SW 1271 (cell line): ENCODE data around the gene CCDC12.
"Not testable (repeated sequence)": the region's sequence is repeated elsewhere in the genome, so short reads cannot be mapped to it uniquely, and the experiment has no call there.

Source experiments
- DNase-seq, 2 experiments: peaks; one replicate each; lab custom pipeline; 2025; lab: John Stamatoyannopoulos, UW

Gene CCDC12

DNA sequence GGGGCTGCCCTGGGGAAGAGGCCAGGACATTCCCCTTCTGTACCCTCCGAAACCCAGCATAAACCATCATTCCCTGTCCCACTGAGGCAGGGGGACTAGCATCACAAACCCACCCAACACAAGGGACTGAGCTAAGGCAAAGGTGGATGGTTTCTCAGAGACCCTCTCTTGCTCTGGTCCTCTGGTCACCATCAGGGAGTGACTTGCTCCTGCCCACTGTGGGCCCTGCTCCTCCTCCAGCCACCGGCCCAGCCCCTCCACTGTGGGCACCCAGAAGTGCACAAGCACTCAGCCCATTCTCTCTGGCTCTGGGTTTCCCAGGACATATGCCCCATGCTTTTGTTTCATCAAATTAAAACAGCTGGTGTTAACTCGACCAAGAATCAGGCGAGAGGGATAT lies 54.1 kb downstream of the CCDC12 start:
- no peak for DNase-seq

DNA sequence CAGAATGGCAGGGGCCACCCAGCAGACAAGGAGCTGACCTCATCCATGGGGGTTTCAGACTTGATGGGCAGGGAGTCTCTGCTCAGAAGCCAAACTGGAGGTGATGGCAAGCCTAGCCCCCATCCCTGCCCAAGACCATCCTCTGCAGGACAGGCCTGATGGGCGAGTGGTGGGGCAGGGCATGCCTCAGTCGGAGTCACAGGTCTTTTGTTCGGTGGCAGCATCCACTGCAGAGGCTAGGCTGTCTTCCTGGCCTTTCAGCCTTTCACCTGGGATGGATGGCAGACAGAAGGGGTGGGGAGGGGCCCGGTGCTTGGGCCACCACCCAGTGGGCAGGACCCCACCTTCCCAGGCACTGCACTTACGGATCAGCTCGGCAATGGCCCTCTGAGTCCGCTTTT lies 54.7 kb downstream of the CCDC12 start:
- no peak for DNase-seq

DNA sequence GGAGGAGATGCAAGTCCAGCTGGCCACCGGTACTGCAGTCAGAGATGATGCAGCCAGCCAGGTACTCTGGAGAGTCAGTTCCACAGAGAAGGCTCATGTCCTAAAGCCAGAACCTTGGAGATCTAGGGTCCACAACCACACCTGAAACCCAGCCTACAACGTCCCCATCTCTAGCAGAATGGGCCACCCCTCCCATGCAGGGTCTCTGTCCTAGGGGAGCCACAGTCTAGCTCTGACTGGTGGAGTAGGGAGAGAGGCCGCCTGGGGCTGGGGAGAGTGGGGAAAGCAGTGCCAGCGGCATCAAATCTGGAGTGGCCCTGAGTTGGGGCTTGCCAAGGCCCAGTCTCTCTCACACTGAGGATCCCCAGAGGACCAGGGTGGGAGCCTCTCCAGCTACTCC lies 55.5 kb downstream of the CCDC12 start:
- no peak for DNase-seq

DNA sequence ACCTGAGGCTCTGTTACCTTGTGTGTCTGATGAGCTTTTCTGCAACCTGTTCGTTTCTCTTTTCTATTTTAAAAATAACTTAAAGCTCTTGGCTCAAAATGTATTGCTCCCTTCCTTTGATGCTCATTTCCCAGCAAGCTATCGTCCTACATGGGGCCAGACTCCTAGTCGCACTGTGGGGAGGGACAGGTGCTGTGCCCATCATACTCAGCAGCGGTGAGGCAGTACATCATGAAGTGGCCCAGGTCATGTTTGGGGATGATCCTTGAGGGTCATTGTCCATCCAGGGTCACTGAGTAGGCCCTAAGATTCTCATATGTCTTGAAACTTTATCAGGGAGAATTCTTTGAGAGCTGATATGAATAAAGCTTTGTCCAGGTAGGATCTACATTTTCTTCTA lies 57.9 kb downstream of the CCDC12 start:
- DNase-seq: no peak

DNA sequence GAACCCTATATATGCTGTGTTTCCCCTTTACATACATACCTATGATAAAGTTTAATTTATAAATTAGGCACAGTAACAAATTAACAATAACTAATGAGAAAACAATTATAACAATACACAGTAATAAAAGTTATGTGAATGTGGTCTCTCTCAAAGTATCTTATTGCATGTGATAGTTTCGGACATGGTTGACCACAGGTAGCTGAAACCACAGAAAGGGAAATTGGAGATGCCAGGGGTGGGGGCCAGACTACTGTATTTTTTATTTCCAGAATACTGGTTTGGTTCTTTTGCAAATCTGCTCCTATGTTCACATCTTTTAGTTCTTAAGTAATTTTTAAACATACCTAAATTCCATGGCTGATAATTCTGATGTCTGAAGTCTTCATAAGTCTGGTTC lies 58.3 kb downstream of the CCDC12 start:
- DNase-seq: no peak

DNA sequence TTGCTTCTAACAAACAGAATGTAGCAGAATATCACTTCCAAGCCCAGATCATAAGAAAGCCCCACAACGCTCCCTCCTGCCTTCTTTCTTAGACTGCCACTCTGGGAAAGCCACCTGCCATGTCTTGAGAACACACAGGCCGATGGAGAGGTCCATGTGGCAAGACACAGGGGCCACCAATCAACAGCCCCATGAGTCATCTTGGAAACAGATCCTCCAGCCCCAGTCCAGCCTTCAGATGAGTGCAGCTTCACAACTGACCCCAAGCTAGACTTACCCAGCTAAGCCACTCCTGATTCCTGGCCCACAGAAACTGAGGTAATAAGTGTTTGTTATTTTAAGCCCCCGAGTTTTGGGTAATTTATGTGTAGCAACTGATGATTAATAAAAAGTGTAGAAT lies 59.3 kb downstream of the CCDC12 start:
- no peak for DNase-seq

DNA sequence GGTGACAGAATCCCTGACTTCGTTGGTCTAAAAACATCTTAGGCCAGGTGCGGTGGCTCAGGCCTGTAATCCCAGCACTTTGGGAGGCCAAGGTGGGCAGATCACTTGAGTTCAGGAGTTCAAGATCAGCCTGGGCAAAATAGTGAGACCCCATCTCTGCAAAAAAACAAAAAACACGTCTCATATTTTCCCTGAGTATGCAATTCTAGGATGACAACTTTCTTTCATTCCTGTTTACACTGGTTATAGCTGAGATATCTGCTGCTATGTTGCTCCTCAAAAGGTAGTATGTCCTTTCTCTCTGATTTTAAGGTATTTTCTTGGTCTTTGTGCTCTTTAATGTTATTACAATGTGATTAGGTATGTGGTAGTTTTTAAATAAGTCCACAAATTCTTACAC lies 59.7 kb downstream of the CCDC12 start:
- no peak for DNase-seq

DNA sequence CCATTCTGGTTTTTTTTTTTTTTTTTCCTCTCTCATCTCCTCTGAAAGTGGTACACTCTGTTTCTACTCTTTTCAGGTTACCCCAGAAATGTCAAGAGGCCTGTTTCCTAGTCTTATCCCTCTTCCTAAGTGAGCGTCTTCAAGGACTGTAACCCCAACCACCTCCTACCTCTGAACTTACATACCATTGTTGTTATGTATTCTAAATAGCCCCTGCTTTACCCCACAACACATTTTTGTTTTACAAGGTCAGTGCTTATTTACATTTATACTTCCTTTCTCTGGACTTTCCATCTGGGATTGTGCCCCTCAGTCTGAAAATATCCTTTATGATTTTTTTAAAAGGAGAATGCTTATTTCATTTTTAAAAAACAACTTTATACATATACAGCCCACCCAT lies 60.3 kb downstream of the CCDC12 start:
- DNase-seq: no peak

DNA sequence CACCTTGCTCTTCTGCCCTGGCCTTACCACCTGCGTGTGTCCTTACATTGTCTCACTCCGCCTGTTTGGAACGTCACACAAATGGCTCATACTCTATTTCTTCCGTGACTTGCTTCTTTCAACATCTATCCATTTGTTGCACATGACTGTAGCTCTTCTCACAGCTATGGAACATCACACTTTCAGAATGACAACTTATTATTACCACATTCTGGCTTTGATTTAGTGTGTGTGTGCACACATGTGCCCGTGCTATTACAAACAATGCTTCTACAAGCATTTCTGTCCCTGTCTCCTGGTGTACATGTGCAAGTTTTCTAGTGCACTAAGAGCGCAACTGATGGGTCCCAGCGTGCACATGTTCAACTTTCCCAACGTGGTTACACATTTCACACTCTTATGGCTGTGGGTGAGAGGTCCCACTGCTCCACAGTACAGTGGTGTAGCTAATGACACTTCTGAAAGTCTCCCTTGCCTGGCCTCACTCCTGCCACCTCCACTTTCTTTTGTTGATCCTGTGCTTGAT lies 61.2 kb downstream of the CCDC12 start:
- no peak for DNase-seq

DNA sequence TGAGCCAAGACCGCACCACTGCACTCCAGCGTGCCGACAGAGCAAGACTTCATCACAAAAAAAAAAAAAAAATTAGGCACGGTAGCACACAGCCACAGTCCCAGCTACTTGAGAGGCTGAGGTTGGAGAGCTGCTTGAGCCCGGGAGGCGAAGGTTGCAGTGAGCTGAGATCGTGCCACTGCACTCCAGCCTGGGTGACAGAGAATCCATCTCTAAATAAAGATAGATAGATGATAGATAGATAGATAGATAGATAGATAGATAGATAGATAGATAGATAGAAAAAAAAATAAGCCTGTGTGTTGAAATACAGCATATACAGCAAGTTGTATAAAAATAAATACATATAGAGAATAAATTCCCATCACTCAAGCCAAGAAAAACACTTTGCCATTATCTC lies 61.7 kb downstream of the CCDC12 start:
- no peak for DNase-seq

DNA sequence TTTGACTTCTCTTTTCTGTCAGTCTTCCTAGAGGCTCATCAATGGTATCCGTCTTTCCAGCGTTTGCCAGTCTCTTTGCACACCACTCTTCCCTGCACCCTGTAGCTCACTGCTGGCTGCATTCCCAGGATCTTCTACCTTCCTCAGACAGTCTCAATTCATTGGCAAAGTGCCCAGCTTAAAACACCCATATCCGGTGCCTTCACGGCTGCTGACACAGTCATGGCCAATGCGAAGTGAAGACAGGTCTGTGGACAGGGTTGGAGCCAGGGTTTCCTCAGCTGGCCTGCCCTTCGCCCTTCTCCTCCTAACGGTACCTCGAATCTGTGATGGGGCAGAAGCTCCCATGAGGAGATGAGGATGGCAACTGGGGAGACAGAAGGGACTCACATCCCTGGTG lies 62.9 kb downstream of the CCDC12 start:
- DNase-seq: no peak

DNA sequence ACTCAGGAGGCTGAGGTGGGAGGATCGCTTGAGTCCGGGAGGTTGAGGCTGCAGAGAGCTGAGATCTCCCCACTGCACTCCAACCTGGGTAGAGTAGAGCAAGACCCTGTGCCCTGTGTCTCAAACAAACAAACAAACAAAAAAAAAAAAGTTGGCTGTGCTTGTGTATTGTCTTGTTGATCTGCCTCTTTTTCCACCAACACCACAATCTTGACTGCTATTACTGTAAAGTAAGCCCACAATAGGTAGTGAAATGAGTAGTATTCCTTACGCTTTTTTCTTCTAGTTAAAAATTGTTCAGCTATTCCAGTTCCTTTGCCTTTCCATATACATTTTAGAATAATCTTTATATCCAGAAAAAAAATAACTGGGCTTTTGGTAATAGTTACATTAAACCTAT lies 63.6 kb downstream of the CCDC12 start:
- DNase-seq: no peak

DNA sequence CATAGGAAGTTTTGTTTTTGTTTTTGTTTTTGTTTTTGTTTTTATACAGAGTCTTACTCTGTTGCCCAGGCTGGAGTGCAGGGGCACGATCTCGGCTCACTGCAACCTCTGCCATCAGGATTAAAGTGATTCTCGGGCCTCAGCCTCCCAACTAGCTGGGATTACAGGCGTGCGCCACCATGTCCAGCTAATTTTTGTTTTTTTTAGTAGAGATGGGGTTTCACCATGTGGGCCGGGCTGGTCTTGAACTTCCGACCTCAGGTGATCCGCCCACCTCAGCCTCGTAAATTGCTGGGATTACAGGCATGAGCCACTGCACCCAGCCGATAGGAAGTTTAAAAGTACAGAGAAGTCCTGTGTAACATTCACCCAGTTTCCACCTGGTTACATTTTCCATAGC lies 65.6 kb downstream of the CCDC12 start:
- not testable (repeated sequence) for DNase-seq

DNA sequence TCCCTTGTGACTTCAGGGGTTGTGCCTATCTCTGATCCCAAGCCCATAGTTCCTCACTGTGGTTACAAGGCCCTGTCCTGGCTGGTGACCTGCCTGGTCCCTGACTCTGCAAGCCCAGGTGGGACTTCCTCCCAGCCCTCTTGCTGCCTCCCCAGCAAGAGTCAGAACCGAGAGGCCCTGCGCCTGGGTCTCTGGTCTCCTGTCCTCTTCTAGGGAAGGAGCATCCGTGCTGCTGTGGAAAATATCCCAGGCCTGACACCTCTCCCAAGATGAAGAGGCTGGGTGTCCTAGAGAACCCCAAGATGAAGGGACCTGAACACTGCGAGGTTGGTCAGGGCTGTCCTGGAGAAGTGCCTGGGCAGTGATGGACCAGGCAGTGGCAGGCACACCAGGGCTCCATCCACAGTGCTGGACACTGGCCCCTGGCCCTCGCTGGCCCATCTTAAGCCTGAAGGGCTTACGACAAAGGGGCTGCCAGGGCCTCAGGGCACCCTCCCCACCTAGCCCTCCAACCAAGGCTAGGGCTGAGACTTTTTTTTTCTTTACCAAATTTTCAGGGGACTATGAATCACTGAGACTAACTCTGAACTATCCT lies 66.3 kb downstream of the CCDC12 start:
- DNase-seq: no peak

DNA sequence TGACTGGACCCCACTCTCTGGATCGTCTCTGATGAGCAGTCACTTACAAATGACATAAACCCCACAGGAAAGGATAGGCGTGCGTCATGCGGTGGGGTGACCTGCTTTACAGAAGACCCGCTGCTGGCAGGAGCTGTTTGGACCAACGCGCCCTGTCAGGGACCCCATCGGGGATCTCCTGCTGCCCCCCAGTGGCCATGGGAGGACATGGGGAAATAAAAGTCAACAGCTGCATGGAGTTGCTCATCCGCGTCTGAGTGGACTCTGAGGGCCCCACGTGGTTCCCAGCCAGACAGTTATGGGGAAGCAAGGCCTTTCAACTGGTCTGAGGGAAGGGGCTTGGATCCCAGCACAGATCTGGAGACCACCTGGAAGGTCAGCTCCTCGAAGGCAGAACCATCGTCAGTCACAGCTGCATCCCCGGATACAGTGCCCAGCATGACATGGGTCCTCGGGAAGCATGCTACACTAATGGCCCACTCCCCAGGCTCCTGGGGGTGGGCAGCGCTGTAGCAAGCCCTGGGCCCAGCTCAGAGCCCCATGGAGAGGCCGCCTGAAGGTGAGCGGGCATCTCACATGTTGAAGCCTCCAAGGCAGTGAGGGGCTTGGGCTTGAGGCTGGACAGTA lies 66.9 kb downstream of the CCDC12 start:
- DNase-seq: peak; percentile 25 to 50

DNA sequence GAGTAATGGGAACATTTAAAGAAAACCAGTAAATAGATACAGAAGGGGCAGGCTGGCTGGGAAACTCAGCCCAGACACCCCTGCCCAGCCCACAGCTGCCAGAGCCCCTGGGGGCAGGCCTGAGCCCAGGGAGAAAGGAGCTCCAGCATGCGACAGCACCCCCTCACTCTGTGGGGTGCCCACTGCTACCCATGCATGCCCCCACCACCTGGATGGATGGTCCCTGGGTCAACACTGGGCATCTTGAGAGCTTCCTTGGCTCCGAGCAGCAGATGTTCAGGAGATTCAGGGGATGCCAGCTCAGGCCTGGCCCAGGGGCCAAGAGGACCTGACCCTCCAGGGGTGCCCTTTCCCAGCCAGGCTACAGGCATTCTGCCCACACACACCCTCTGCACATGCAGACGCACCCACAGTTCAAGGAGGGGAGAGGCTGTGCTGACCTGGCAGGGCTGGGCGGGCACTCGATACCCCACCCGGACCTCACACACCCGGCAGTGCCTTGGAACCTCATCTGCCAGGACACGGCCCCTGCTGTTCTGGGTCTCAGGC lies 67.5 kb downstream of the CCDC12 start:
- DNase-seq: no peak

DNA sequence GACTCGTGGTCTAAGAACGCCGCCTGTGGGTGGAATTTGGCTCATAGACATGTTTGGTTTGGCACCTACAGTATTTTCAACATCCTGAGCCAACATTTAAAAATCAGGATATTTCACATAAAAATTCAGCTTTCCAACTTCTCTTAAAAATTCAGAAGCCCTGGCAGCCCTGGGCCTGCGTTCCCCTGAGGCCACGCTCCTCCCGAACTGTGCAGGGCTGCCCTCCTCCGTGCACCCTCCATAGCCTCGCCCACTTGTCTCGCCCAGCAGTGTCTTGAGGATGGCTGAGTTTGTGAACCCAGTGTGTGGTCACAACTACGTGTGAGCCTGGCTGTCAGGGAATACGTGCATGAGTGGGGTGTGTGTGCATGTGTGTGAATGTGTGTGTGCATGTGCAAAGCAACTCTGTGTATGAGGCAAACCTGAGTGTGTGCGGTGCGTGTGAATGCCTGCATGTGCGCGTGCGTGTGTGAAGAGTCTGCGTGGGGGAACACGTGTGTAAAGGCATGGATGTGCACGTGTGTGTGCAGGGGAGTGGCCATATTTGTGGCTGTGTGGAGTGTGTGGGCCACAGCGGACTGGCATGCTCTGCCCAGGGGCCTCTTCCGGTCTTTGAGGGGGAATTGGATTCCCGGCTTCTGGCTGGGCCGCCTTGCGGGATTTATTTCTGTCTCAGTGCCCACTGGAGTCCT lies 68.1 kb downstream of the CCDC12 start:
- DNase-seq: no peak

DNA sequence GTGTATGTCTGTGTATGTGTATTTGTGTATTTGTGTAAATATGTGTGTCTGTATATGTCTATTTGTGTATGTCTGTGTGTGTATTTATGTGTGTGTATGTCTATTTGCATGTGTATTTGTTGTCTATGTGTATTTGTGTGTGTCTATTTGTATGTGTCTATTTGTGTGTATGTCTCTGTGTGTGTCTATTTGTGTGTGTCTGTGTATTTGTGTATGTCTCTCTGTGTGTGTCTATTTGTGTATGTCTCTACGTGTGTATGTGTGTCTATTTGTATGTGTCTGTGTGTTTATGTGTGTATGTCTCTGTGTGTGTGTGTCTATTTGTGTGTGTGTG lies 68.6 kb downstream of the CCDC12 start:
- DNase-seq: no peak

DNA sequence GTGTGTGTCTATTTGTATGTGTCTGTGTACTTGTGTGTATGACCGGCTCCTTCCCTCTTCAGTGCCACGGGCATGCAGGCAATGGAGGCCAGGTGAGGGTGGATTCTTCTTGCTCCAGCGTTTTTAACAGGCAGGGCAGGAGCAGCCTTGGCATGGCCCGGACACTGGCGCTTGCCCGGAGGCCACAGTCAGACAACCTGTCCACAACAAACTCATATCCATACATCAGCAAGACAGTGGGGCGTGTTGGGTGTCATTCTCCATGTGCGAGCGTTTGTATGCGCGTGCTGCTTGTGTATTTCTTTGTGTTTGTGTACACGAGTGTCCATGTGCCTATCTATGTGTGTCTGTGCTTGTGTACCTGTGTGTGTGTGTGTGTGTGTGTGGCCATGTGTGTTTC lies 69.3 kb downstream of the CCDC12 start:
- DNase-seq: no peak

DNA sequence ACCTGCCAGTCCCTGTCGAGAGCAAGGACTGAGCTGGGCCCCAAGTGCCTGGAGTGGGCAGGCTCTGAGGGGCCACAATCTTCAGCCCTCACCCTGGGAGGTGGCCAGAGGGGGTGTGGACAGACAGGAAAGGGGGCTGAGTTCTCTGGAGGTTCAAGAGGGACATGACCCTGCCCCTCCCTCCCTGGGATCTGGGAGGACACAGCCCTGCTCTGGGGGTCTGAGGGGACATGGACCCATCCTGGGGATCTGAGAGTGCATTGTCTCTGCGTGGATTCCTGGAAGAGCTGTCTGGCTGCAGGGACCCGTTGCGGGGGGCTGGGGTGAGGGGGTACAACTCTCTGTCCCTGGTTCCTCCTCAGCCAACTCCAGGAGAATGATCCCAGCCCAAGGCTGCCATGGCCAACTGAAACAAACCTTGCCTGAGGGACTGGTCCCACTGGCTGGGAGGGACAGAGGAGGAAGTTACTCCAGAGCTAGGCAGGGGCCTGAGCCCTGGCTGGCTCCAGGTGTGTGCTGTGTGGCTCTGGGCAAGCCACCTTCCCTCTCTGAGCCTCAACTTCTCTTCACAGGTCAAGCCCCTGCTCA lies 70.0 kb downstream of the CCDC12 start:
- no peak for DNase-seq

DNA sequence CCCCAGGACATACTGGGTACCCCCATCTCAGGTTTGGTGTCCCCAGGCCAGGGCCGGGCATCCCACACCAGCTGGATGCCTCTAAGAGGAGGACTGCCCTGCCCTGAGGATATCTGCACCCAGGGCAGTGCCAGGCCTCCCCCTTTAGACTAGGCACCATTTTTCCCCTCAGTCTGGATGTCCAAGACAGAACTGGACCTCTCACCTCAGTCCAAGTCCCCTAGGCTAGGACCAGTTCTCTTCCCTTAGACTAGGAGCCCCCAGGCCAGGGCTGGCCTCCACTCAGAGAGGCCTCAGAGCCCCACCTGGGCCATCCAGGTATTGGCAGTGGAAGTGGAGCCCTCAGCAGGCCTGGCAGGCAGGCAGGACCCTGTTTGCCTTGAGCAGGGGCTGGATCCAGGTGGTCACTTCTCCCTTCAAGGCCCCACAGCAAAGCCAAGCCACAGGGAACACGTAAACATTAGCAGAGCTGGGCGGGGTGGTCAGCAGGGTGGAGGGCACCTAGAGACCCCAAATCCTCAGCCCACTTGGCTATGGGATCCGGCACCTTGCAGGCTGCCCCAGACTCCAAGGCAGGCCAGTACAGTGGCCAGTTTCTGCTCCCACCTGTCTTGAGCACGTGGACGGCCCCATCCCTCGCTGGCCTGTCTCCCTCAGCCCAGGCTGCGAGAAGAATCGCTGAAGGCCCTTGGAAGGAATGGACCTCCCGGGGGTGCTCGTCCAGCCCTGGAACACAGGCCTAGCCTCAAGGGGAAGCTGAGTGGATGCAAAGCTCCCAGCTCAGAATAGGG lies 70.7 kb downstream of the CCDC12 start:
- no peak for DNase-seq

DNA sequence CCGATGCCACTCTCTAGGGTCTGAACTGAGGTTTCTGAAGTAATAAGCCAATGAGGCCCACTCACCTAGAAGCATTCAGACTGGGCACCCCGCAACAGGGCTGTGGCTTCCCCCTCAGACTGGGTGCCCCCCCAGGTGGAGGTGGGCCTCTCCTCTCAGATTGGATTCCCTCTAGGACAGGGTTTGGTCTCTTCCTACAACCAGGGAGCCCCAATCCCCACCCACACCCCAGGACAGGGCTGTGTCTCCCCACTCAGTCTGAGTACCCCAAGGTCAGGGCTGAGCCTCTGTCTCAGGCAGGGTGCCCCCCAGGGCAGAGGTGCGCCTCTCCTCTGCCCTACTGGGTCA lies 71.4 kb downstream of the CCDC12 start:
- no peak for DNase-seq
